A172 (cell line): Measurements from ENCODE around the gene CSAD. TPM values are rescaled to one million over a fixed set of nuclear protein-coding genes. Genes with fewer than 3 reads are reported as not detected.
"Not testable (repeated sequence)": the region's sequence is repeated elsewhere in the genome, so short reads cannot be mapped to it uniquely, and the experiment has no call there.

Experiments used
- DNase-seq: peaks from one replicate; pipeline ENCODE4 v3.0.0-alpha.2; 2015; ENCODE audit warnings: low spot score
- total RNA-seq: library from RNA; depleted of rRNA; stranded (reverse); fragments of >200 nt; shearing (Covaris generic); gene quantifications from 2 replicates; pipeline ENCODE4 v1.2.3, GENCODE V29; 2014

Gene CSAD
- total RNA-seq, 1 experiment from 2014 or later = 9.2 TPM

GRCh38 chr12:53218551-53219291 lies 38.0 kb upstream of the CSAD start:
- no peak for DNase-seq

- DNase-seq = no peak
Measured at GRCh38 chr12:53217931-53218307, 37.2 kb upstream of the CSAD start.

DNA sequence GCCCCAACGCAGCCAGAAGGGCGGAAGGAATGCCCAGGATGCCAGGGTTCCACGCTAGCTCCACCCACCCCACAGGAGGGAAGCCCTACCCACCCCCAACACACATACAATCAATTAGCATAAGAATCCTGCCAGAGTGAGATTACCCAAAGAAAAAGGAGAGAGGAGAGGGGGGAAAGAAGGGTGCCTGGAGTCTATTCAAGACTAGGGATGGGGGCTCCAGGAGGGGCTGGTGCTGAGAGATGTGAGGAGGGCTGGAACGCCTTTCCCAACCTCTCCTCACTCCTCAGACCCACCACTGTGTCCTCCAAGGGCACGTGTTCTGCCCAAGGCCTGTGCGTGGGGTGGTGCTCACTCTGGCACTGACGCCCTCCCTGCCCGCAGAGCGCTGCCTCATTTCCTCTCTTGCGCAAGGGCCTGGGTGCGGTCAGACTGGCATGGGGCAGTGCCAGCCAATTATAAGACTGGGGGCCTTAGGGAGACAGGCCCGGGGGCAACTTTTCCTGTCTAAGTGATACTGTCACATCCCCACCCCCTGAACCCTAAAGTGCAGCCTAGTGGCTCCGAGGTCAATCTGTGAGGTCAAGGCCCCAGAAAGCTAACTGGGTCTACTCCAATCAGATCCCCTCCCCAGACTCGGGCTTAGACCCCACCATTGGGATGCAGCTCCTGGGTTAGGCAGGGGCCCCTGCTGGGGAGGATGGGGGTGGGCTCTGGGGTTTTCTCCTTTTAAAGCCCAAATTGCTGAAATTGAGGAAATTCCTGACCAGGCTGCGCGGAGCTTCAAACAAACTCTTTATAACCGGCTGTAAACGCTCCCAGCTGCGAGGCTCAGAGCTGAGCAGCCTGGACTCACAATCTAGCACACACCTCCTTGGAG lies 36.6 kb upstream of the CSAD start:
- peak; percentile 23 for DNase-seq

DNA sequence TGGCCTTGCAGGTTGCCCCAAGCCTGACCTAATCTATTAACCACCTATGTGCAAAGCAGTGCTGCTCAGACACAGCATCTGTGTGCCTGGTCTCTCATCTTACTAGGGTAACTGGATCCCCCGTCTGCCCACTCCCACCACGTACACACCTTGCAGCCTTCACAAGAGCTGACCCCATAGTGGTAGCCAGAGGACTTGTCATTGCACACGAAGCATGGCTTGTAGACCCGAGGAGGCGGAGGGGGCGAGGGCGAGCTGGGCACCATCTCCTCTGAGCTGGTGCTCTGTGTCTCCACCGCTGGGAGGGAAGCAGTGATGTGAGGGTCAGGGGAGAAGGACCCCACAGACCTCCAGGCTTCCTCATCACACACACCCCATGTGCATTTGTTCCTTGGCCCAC lies 34.8 kb upstream of the CSAD start:
- DNase-seq = no peak

GRCh38 chr12:53214687-53215455 lies 34.1 kb upstream of the CSAD start:
- no peak for DNase-seq

DNA sequence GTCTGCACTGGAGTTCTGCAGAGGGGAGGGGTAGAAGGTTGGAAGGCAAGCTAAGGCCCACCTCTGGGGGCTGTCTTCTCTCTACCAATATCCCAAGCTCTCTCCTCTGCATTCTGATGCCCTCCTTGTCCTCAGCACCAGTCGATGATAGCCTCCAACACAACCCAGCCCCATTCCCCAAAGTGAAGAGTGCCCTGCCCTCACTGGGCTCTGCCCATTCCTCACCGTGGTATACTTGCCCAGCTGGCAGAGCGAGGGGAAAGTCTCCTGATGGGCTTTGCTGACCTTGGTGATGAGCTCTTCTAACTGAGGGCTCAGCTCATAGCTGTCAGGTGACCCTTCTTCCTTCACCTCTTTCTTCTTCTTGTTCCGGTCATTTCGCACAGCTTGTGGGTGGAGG lies 33.5 kb upstream of the CSAD start:
- no peak for DNase-seq

- peak; percentile 66 for DNase-seq
Measured at GRCh38 chr12:53213348-53213747, 32.6 kb upstream of the CSAD start.

DNA sequence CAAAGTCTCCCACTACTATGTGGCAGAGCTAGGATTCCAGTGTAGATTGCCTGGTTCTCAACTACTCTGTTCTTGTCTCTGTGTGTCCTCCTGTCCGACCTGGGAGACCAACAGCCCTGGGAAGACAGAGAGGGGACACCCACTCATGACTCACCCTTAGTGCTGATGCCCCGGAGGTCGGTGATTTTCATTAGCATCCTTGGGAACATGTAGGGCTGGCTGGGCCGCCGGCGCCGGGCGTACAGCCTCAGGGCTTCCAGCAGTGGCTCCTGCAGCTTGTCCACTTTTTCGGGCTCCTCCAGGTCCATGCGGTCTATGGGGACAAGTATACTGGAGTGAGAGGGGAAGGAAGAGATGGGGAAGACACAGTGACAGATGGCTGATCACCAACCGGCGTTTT lies 32.2 kb upstream of the CSAD start:
- no peak for DNase-seq

GRCh38 chr12:53211476-53212381 lies 31.0 kb upstream of the CSAD start:
- no peak for DNase-seq

DNA sequence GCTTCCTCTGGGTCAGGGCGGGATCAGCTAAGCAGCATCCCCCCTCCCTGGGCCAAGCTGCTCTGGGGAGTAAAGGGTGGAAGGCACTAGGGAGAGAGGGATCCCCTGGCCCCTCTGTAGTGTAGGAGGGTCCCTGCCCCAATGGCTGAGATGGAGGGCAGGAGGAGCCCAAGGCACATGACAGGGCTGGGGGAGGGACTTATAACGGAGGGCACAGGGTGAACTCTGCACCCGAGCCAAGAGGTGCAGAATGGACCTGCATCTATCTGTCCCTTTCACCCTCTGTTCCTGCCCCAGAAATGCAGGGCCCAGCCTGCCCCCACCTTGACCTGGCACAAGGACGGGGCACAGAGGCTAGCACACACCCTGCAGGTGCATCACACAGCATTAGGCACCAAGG lies 30.1 kb upstream of the CSAD start:
- DNase-seq = no peak

- DNase-seq = no peak
Measured at GRCh38 chr12:53208877-53209463, 28.2 kb upstream of the CSAD start.

GRCh38 chr12:53208435-53208834 lies 27.7 kb upstream of the CSAD start:
- no peak for DNase-seq

DNA sequence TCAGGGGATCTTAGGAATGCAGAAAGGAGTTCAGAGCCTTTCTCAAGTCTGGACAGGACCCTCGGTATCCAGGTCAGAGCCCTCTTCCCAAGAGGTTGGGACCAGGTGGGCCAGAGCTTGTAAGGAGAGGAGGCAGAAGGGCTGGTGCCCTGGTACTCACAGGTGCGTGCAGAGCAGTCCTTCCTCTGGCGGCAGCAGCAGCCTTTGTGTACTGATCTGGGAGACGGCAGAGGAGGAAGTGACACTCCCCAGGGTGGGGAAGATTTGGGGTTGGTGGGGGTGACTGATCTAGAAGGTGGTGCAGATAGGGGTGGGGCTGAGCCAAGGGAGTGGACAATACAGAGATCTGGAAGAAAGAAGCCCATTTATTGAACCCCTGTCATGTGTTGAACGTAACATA lies 26.3 kb upstream of the CSAD start, which contains the start of gene ITGB7:
ITGB7 (minus strand) TSS at position 210 of the 400 bp plus-strand sequence. CDS start 6,808 bp downstream, outside the sequence.
- no peak for DNase-seq

DNA sequence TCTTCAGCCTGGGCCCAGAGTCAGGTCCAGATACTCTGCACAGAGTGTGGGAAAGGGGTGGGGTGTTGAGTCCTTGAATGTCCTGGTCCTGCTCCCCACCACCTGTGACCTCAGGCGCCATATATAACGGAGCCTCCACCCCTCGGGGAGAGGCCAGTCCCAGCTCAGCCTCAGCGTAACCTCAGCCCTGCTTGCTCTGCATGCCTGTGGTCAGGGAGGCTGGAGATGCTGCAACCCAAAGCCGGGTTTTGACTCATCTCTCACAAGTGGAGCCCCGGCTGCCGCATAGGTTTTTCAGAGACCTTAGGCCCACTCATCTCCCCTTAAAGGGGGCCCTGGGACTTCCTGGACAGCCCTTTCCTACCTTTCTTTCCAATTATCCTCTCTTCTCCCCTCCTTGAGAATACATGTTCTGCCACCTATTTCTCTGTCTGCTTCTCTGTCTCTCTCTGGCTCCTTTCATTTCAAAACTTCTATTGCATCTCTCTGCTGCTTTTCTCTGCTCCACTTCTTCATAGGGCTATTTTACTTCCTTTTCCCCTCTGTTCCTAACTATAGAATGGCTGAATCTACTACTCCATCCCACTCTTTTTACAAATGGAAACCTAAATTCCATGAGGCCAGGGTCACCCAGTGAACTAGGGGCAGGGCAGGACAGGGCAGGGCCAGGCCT lies 25.2 kb upstream of the CSAD start:
- peak; percentile 70 for DNase-seq

DNA sequence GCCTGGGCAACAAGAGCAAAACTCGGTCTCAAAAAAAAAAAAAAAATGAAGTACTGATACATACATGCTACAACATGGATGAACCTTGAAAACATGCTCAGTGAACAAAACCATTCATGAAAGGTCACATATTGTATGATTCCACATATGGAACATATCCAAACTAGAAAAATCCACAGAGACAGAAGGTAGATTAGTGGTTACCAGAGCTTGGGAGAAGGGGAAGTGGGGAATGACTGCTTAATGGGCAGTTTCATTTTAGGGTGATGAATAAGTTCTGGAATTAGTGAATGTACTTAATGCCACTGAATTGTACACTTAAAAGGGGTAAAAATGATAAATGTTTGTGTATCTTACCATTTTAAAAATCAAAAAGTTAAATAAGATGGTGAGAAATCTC lies 23.6 kb upstream of the CSAD start:
- no peak for DNase-seq

DNA sequence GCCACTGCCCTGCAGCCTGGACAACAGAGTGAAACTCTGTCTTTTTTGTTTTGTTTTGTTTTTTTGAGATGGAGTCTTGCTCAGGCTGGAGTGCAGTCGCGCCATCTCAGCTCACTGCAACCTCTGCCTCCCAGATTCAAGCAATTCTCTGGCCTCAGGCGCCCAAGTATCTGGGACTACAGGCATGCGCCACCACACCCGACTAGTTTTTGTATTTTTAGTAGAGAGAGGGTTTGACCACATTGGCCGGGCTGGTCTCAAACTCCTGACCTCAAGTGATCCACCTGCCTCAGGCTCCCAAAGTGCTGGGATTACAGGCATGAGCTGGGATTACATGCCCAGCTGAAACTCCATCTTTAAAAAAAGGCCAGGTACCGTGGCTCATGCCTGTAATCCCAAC lies 21.6 kb upstream of the CSAD start:
- DNase-seq = not testable (repeated sequence)

- DNase-seq = no peak
Measured at GRCh38 chr12:53201639-53202038, 20.9 kb upstream of the CSAD start.

DNA sequence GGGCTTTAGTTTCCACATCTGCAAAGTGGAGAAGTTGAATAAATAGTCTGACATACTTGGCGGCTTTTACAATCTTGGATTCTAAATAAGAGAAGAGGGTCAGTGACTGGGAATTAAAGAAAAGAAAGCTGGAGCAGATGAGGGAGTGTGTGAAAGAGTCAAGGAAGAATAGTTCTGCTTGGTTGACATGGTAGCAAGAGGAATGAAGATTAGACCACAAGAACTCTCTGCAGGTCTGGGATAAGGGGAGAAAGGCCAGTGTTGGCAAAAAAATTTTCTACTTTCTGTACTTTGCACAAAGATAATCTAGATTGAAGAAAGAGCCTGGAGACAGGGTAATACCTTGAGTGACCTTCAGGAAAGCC lies 20.4 kb upstream of the CSAD start:
- DNase-seq = no peak

DNA sequence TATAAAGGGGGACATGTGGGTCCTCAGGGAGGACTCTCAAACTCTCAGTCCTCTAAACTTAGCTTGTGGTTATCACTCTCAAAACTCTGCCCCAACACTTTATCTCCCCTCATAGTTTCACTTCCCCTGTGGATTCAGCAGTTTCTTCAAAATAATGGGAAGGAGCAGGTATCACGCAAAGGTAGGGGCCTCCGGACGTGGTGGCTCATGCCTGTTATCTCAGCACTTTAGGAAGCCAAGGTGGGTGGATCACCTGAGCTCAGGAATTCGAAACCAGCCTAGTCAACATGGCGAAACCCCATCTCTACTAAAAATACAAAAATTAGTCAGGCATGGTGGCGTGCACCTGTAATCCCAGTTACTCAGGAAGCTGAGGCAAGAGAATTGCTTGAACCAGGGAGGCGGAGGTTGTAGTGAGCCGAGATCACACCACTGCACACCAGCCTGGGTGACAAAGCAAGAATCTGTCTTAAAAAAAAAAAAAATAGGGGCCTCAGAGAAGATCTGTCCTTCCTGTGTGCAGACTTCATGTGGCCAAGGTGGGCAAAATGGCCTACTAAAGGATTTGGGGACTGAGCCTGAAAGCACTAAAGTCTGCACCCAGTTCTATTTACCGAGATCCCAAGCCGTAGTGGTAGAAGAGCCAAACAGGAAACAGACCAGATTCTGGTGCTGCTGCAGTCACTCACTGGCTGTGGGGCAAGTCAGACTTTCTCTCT lies 19.9 kb upstream of the CSAD start:
- DNase-seq = no peak

DNA sequence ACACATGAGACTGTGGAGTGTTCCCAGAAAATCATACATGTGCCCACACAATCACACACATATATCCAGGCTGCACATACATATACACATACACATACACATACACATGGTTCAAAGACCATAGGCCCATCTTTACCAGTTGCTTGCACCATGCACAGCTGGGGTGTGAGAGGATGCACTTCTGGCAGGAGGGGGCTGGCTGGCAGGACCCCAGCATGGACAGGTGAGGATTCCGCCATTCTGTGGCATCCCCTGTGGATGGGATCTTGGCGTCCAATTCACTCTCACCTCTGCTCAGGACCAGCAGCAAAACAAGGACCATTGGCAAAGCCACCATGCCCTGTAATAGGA lies 19.4 kb upstream of the CSAD start:
- DNase-seq = no peak
